GM12864 (cell line): Measurements from ENCODE around the gene FFAR1.
"Not testable (repeated sequence)": the region's sequence is repeated elsewhere in the genome, so short reads cannot be mapped to it uniquely, and the experiment has no call there.

Experiments used
- DNase-seq: peaks from one replicate; pipeline ENCODE4 v3.0.0-alpha.2; 2011; ENCODE audit warnings: low read depth
- H3K4me3 ChIP-seq: 2 replicates; pipeline ENCODE4 v1.5.1; 2011; ENCODE audit warnings: mild to moderate bottlenecking, low read depth, low read length, control low read depth
- CTCF ChIP-seq: IDR thresholded peaks from 2 replicates; pipeline ENCODE4 v1.5.1; 2011; ENCODE audit warnings: low read depth, mild to moderate bottlenecking, moderate library complexity, low read length, control low read depth, inconsistent platforms; ENCODE audit errors: missing control alignments

The FFAR1 gene

GRCh38 chr19:35369522-35369921, 21.8 kb downstream of the FFAR1 start:
- DNase-seq: no peak
- TF ChIP-seq CTCF: no peak

DNA sequence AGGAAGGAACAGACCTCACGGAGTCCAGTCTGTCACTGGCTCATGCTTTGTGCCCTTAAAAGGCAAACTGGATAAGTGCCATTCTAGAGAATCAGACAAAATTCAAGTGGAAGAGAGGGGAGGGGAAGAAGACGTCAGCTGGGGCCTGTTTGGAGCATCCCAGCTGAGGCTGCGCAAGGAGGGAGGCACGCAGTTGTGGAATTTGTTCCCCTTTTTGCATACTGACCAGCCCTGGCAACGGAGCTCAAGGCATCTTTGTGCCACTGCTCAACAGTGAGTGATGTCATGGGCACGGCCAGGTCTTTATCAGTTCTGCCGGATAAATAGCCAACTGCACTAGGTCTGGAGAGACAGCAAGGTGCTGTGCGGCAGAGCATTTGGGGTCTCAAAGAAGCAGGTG, 23.0 kb downstream of the FFAR1 start, which contains the start of gene GPR42:
GPR42 (plus strand) TSS at position 347 of the 400 bp plus-strand sequence. CDS start 292 bp downstream, outside the sequence.
- no peak for TF ChIP-seq CTCF
- DNase-seq: no peak
- H3K4me3 ChIP-seq: no peak within 1 kb of the TSS

More at GRCh38 chr19:35369522-35369921, 21.8 kb downstream of the FFAR1 start:
- no peak overlapping the region for H3K4me3 ChIP-seq

DNA sequence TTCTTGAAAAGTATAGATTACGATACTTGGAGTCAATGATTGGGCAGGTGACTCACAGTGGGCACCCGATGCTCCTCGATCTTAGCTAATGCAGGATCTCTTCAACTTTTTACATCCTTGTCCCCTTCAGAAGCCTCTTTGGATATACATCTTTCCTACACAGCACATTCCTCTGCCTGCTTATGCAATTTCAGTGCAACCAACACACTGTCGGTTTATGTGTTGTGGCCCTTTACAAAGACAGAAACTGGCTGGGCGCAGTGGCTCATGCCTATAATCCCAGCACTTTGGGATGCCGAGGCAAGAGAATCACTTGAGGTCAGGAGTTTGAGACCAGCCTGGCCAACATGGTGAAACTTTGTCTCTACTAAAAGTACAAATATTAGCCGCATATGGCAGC, 25.8 kb downstream of the FFAR1 start:
- TF ChIP-seq CTCF: no peak
- no peak for DNase-seq
- H3K4me3 ChIP-seq: no peak overlapping the region

DNA sequence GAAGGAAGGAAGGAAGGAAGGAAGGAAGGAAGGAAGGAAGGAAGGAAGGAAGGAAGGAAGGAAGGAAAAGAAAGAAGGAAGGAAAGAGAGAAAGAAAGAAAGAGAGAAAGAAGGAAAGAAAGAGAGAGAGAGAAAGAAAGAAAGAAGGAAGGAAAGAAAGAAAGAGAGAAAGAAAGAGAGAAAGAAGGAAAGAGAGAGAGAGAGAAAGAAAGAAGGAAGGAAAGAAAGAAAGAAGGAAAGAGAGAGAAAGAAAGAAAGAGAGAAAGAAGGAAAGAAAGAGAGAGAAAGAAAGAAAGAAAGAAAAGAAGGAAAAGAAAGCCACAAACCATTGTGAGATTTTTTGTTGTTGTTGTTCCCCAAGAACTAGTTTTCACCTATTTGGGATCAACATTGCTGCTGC, 26.3 kb downstream of the FFAR1 start:
- H3K4me3 ChIP-seq, DNase-seq: not testable (repeated sequence)

- no peak for DNase-seq
- TF ChIP-seq CTCF: no peak
- no peak overlapping the region for H3K4me3 ChIP-seq
Observed at GRCh38 chr19:35375505-35376307, 28.0 kb downstream of the FFAR1 start.

- TF ChIP-seq CTCF: no peak
- H3K4me3 ChIP-seq: no peak overlapping the region
- no peak for DNase-seq
Observed at GRCh38 chr19:35377656-35378055, 30.0 kb downstream of the FFAR1 start.

DNA sequence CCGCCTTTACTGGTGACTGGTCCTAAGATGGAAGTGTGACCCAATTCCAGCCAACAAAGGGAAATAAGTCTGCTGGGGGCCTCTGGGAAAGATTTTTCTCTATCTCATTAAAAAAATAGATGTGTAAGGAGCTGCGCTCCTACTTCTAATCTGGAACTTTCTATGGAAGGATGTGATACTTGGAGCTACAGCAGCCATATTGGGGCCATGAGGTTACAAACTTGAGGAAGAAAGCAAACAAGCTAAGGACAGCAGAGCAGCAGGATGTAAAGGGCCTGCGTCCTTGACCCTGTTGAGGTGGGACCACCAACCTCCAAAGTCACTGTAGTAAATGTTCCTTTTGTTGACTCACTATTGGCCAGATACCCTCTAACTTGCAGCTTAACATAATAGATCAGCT, 30.7 kb downstream of the FFAR1 start:
- H3K4me3 ChIP-seq: no peak overlapping the region
- no peak for DNase-seq
- no peak for TF ChIP-seq CTCF

DNA sequence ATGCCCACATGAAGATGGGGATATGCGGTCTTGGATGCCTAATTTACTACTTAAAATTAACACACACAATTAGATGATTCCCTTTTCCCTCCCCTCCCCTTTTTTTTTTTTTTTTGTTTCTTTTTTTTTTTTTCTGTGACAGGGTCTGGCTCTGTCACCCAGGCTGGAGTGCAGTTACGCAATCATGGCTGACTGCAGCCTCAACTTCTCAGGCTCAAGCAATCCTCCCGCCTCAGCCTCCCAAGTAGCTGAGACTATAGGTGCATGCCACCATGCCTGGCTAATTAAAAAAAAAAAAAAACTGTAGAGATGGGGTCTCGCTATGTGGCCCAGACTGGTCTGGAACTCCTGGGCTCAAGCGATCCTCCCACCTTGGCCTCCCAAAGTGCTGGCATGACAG, 31.8 kb downstream of the FFAR1 start:
- not testable (repeated sequence) for DNase-seq, H3K4me3 ChIP-seq
